ENCODE data around the gene BHLHE40. TPM values are rescaled to one million over a fixed set of nuclear protein-coding genes. Genes with fewer than 3 reads are reported as not detected.

The BHLHE40 gene
- total and polyA plus RNA-seq, 2 experiments from 2014 or later: 1.7 to 2.2 TPM

- no peak overlapping the region for H3K4me3 ChIP-seq
- H3K36me3 ChIP-seq (ENCODE audit: insufficient read depth): no peaks in the 10 kb centered on the region
- no peaks in the 10 kb centered on the region for H3K9me2 ChIP-seq (ENCODE audit: insufficient read depth)
- no peaks in the 10 kb centered on the region for H3K9me3 Mint-ChIP-seq
- no peak overlapping the region for H3K27ac ChIP-seq (ENCODE audit: low read depth)
- H3F3A ChIP-seq (replicated peaks; ENCODE audit: low read depth): no peaks in the 10 kb centered on the region
- no peaks in the 10 kb centered on the region for H3K79me2 ChIP-seq (replicated peaks; ENCODE audit: insufficient read depth)
- H4K20me1 ChIP-seq (replicated peaks; ENCODE audit: insufficient read depth): no peaks in the 10 kb centered on the region
- no peaks in the 10 kb centered on the region for H3K27me3 ChIP-seq (ENCODE audit: insufficient read depth)
- H3K27me3 Mint-ChIP-seq (ENCODE audit: insufficient read depth, low read depth, poor library complexity): peaks cover 11% of the 10 kb centered on the region
- TF ChIP-seq JUNB (IDR thresholded peaks at IDR 0.05; ENCODE audit: unreplicated experiment): no peak
- no peak for TF ChIP-seq ZNF462 (CRISPR knock-in tag; IDR thresholded peaks at IDR 0.05)
- TF ChIP-seq STAT1 (IDR thresholded peaks at IDR 0.05; ENCODE audit: unreplicated experiment): no peak
- no peak for TF ChIP-seq ZNF114 (CRISPR knock-in tag; IDR thresholded peaks at IDR 0.05)
- no peak for TF ChIP-seq ZNF331 (CRISPR knock-in tag; IDR thresholded peaks at IDR 0.05; ENCODE audit: low read depth)
- TF ChIP-seq, protein P1, sequence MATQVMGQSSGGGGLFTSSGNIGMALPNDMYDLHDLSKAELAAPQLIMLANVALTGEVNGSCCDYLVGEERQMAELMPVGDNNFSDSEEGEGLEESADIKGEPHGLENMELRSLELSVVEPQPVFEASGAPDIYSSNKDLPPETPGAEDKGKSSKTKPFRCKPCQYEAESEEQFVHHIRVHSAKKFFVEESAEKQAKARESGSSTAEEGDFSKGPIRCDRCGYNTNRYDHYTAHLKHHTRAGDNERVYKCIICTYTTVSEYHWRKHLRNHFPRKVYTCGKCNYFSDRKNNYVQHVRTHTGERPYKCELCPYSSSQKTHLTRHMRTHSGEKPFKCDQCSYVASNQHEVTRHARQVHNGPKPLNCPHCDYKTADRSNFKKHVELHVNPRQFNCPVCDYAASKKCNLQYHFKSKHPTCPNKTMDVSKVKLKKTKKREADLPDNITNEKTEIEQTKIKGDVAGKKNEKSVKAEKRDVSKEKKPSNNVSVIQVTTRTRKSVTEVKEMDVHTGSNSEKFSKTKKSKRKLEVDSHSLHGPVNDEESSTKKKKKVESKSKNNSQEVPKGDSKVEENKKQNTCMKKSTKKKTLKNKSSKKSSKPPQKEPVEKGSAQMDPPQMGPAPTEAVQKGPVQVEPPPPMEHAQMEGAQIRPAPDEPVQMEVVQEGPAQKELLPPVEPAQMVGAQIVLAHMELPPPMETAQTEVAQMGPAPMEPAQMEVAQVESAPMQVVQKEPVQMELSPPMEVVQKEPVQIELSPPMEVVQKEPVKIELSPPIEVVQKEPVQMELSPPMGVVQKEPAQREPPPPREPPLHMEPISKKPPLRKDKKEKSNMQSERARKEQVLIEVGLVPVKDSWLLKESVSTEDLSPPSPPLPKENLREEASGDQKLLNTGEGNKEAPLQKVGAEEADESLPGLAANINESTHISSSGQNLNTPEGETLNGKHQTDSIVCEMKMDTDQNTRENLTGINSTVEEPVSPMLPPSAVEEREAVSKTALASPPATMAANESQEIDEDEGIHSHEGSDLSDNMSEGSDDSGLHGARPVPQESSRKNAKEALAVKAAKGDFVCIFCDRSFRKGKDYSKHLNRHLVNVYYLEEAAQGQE (IDR thresholded peaks at IDR 0.05; ENCODE audit: unreplicated experiment): no peak
- TF ChIP-seq, protein P2, sequence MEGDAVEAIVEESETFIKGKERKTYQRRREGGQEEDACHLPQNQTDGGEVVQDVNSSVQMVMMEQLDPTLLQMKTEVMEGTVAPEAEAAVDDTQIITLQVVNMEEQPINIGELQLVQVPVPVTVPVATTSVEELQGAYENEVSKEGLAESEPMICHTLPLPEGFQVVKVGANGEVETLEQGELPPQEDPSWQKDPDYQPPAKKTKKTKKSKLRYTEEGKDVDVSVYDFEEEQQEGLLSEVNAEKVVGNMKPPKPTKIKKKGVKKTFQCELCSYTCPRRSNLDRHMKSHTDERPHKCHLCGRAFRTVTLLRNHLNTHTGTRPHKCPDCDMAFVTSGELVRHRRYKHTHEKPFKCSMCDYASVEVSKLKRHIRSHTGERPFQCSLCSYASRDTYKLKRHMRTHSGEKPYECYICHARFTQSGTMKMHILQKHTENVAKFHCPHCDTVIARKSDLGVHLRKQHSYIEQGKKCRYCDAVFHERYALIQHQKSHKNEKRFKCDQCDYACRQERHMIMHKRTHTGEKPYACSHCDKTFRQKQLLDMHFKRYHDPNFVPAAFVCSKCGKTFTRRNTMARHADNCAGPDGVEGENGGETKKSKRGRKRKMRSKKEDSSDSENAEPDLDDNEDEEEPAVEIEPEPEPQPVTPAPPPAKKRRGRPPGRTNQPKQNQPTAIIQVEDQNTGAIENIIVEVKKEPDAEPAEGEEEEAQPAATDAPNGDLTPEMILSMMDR (conservative IDR thresholded peaks at IDR 0.05; ENCODE audit: low read depth in 2 of 2): no peak
- no peak for TF ChIP-seq EZH2 (IDR thresholded peaks at IDR 0.05; ENCODE audit: low read depth, unreplicated experiment)
- TF ChIP-seq CREB1 (CRISPR knock-in tag; IDR thresholded peaks at IDR 0.05; ENCODE audit: low read depth): no peak
- TF ChIP-seq NANOG (IDR thresholded peaks at IDR 0.05; ENCODE audit: borderline replicate concordance): no peak
- no peak for TF ChIP-seq POLR2AphosphoS5 (IDR thresholded peaks at IDR 0.05; ENCODE audit: low read depth)
- TF ChIP-seq, protein P3, sequence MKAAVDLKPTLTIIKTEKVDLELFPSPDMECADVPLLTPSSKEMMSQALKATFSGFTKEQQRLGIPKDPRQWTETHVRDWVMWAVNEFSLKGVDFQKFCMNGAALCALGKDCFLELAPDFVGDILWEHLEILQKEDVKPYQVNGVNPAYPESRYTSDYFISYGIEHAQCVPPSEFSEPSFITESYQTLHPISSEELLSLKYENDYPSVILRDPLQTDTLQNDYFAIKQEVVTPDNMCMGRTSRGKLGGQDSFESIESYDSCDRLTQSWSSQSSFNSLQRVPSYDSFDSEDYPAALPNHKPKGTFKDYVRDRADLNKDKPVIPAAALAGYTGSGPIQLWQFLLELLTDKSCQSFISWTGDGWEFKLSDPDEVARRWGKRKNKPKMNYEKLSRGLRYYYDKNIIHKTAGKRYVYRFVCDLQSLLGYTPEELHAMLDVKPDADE (IDR thresholded peaks at IDR 0.05): no peak
- no peak for TF ChIP-seq EZH2phosphoT487 (IDR thresholded peaks at IDR 0.05; ENCODE audit: unreplicated experiment)
- no peaks in the 10 kb centered on the region for H3K36me3 Mint-ChIP-seq (ENCODE audit: low read depth)
- DNase-seq (ENCODE audit: low spot score): no peak
- no peak overlapping the region for H3K27ac Mint-ChIP-seq
- H3K4me2 ChIP-seq: no peak overlapping the region
- H3K4me3 Mint-ChIP-seq: no peak overlapping the region
- peaks cover 10% of the 10 kb centered on the region for H3K4me1 Mint-ChIP-seq
- ATAC-seq: no peak
- no peaks in the 10 kb centered on the region for H3K4me1 ChIP-seq (ENCODE audit: insufficient read depth)
- H2AFZ ChIP-seq: no peak overlapping the region
Observed at GRCh38 chr3:5010706-5011554, 31.7 kb downstream of the BHLHE40 start.
